GM19463 (cell line): ENCODE data around the gene GPR183.

Source experiments
- ATAC-seq: cut with Tn5 transposase; IDR thresholded peaks from one replicate; pipeline ENCODE4 v1.9.1; 2021; ENCODE audit warnings: mild to moderate bottlenecking, moderate library complexity; ENCODE audit not compliant: unreplicated experiment

The GPR183 gene

GRCh38 chr13:99307247-99307646, at the start of gene GPR183:
TSS of gene GPR183 (minus strand) at chr13:99307399. CDS start at chr13:99296145, 11,254 bp downstream.
- peak; percentile 54 for ATAC-seq

- ATAC-seq, result peak; percentile 52
Observed at GRCh38 chr13:99356262-99357091, 49.3 kb upstream of the GPR183 start.

GRCh38 chr13:99356012-99356261, 48.7 kb upstream of the GPR183 start:
- no peak for ATAC-seq

- ATAC-seq, result no peak
Observed at GRCh38 chr13:99355267-99356011, 48.2 kb upstream of the GPR183 start.

- ATAC-seq, result no peak
Observed at GRCh38 chr13:99354371-99354951, 47.3 kb upstream of the GPR183 start.

- no peak for ATAC-seq
Observed at GRCh38 chr13:99353836-99354235, 46.6 kb upstream of the GPR183 start.

- no peak for ATAC-seq
Observed at GRCh38 chr13:99353246-99353600, 46.0 kb upstream of the GPR183 start.

GRCh38 chr13:99352351-99353245, 45.4 kb upstream of the GPR183 start:
- no peak for ATAC-seq

- ATAC-seq, result no peak
Observed at GRCh38 chr13:99351772-99352171, 44.6 kb upstream of the GPR183 start.

- no peak for ATAC-seq
Observed at GRCh38 chr13:99350191-99350590, 43.0 kb upstream of the GPR183 start.

- ATAC-seq, result peak; percentile 77
Observed at GRCh38 chr13:99347911-99348451, 40.8 kb upstream of the GPR183 start.

GRCh38 chr13:99347335-99347878, 40.2 kb upstream of the GPR183 start:
- ATAC-seq, result no peak

GRCh38 chr13:99346335-99347042, 39.3 kb upstream of the GPR183 start:
- no peak for ATAC-seq

GRCh38 chr13:99345345-99345744, 38.1 kb upstream of the GPR183 start:
- no peak for ATAC-seq

- no peak for ATAC-seq
Observed at GRCh38 chr13:99344610-99345208, 37.5 kb upstream of the GPR183 start.

- ATAC-seq, result no peak
Observed at GRCh38 chr13:99342723-99343315, 35.6 kb upstream of the GPR183 start.

GRCh38 chr13:99341969-99342722, 34.9 kb upstream of the GPR183 start:
- ATAC-seq, result no peak

GRCh38 chr13:99340638-99341037, 33.4 kb upstream of the GPR183 start:
- no peak for ATAC-seq
